ENCODE data around the gene C1orf74. TPM values are rescaled to one million over a fixed set of nuclear protein-coding genes. Genes with fewer than 3 reads are reported as not detected.

The C1orf74 gene
- 1 to 10 TPM; 2.1 to 2.8 TPM for polyA plus RNA-seq

- 2 to 3% methylated on average over 48 of the region's 48 CpGs for WGBS, 2 donors
Observed at GRCh38 chr1:209784265-209785169, at the start of gene C1orf74. Gene C1orf74 (minus strand): TSS chr1:209784559. CDS start chr1:209783634, 925 bp downstream.

GRCh38 chr1:209831615-209832014 lies 47.3 kb upstream of the C1orf74 start:
- no peaks in the 10 kb centered on the region for H3K9me3 ChIP-seq (ENCODE audit: control insufficient read depth in 2 of 2, insufficient read depth in 1 of 2, low read depth in 1 of 2, low read length in 1 of 2)
- no peak overlapping the region for H3K4me3 ChIP-seq (ENCODE audit: low read depth in 1 of 2, low read length in 2 of 2)
- H3K36me3 ChIP-seq (ENCODE audit: control insufficient read depth in 2 of 2, insufficient read depth in 2 of 2, low read length in 1 of 2), result peaks cover 8 to 21% of the 10 kb centered on the region in 2 donors
- 91 to 96% methylated on average over 1 of the region's 1 CpG for WGBS, 2 donors
- no peaks in the 10 kb centered on the region for H3K4me1 ChIP-seq (ENCODE audit: control insufficient read depth in 2 of 2, insufficient read depth in 2 of 2, low read length in 1 of 2)
- no peaks in the 10 kb centered on the region for H3K27me3 ChIP-seq (ENCODE audit: control insufficient read depth in 1 of 2, insufficient read depth in 2 of 2, low read length in 2 of 2)
- no peak overlapping the region for H3K27ac ChIP-seq (ENCODE audit: low read depth in 2 of 2, low read length in 1 of 2)

More at GRCh38 chr1:209784265-209785169, at the start of gene C1orf74:
- peak within 1 kb of the TSS; percentile 66 to 81 for H3K4me3 ChIP-seq (ENCODE audit: low read depth in 1 of 2, low read length in 2 of 2)
- no peaks in the 10 kb centered on the region for H3K9me3 ChIP-seq (ENCODE audit: control insufficient read depth in 2 of 2, insufficient read depth in 1 of 2, low read depth in 1 of 2, low read length in 1 of 2)
- H3K4me1 ChIP-seq (ENCODE audit: control insufficient read depth in 2 of 2, insufficient read depth in 2 of 2, low read length in 1 of 2), result peaks cover 0 to 3% of the 10 kb centered on the region in 2 donors
- H3K36me3 ChIP-seq (ENCODE audit: control insufficient read depth in 2 of 2, insufficient read depth in 2 of 2, low read length in 1 of 2), result peaks cover 0 to 7% of the 10 kb centered on the region in 2 donors
- peak within 1 kb of the TSS; percentile 91 to 96 for H3K27ac ChIP-seq (ENCODE audit: low read depth in 2 of 2, low read length in 1 of 2)
- H3K27me3 ChIP-seq (ENCODE audit: control insufficient read depth in 1 of 2, insufficient read depth in 2 of 2, low read length in 2 of 2), result no peaks in the 10 kb centered on the region

GRCh38 chr1:209830722-209831121 lies 46.4 kb upstream of the C1orf74 start:
- WGBS, 2 donors, result 87 to 90% methylated on average over 3 of the region's 3 CpGs
- H3K9me3 ChIP-seq (ENCODE audit: control insufficient read depth in 2 of 2, insufficient read depth in 1 of 2, low read depth in 1 of 2, low read length in 1 of 2), result no peaks in the 10 kb centered on the region
- no peaks in the 10 kb centered on the region for H3K27me3 ChIP-seq (ENCODE audit: control insufficient read depth in 1 of 2, insufficient read depth in 2 of 2, low read length in 2 of 2)
- peaks cover 8 to 21% of the 10 kb centered on the region in 2 donors for H3K36me3 ChIP-seq (ENCODE audit: control insufficient read depth in 2 of 2, insufficient read depth in 2 of 2, low read length in 1 of 2)
- no peaks in the 10 kb centered on the region for H3K4me1 ChIP-seq (ENCODE audit: control insufficient read depth in 2 of 2, insufficient read depth in 2 of 2, low read length in 1 of 2)
- H3K4me3 ChIP-seq (ENCODE audit: low read depth in 1 of 2, low read length in 2 of 2), result no peak overlapping the region
- no peak overlapping the region for H3K27ac ChIP-seq (ENCODE audit: low read depth in 2 of 2, low read length in 1 of 2)

- Histone ChIP-seq H3K36me3 (ENCODE audit: control insufficient read depth in 2 of 2, insufficient read depth in 2 of 2, low read length in 1 of 2) (peaks cover 8 to 17% of the 10 kb centered on the region in 2 donors), H3K4me3 (ENCODE audit: low read depth in 1 of 2, low read length in 2 of 2) (no peak overlapping the region), H3K9me3 (ENCODE audit: control insufficient read depth in 2 of 2, insufficient read depth in 1 of 2, low read depth in 1 of 2, low read length in 1 of 2) (no peaks in the 10 kb centered on the region), H3K27ac (ENCODE audit: low read depth in 2 of 2, low read length in 1 of 2) (no peak overlapping the region), H3K27me3 (ENCODE audit: control insufficient read depth in 1 of 2, insufficient read depth in 2 of 2, low read length in 2 of 2) (no peaks in the 10 kb centered on the region), H3K4me1 (ENCODE audit: control insufficient read depth in 2 of 2, insufficient read depth in 2 of 2, low read length in 1 of 2) (no peaks in the 10 kb centered on the region)
- WGBS, 2 donors, result 68 to 79% methylated on average over 2 of the region's 2 CpGs
Observed at GRCh38 chr1:209829716-209830115, 45.4 kb upstream of the C1orf74 start.

GRCh38 chr1:209827384-209828262 lies 43.3 kb upstream of the C1orf74 start, which contains the start of gene UTP25:
Gene UTP25 (plus strand): TSS chr1:209827972. CDS start chr1:209828064, 92 bp downstream.
- no peaks in the 10 kb centered on the region for H3K9me3 ChIP-seq (ENCODE audit: control insufficient read depth in 2 of 2, insufficient read depth in 1 of 2, low read depth in 1 of 2, low read length in 1 of 2)
- no peaks in the 10 kb centered on the region for H3K4me1 ChIP-seq (ENCODE audit: control insufficient read depth in 2 of 2, insufficient read depth in 2 of 2, low read length in 1 of 2)
- peaks cover 0 to 2% of the 10 kb centered on the region in 2 donors for H3K36me3 ChIP-seq (ENCODE audit: control insufficient read depth in 2 of 2, insufficient read depth in 2 of 2, low read length in 1 of 2)
- 17 to 19% methylated on average over 51 of the region's 51 CpGs for WGBS, 2 donors
- H3K27me3 ChIP-seq (ENCODE audit: control insufficient read depth in 1 of 2, insufficient read depth in 2 of 2, low read length in 2 of 2), result no peaks in the 10 kb centered on the region
- H3K27ac ChIP-seq (ENCODE audit: low read depth in 2 of 2, low read length in 1 of 2), result peak within 1 kb of the TSS; percentile 70 to 82
- H3K4me3 ChIP-seq (ENCODE audit: low read depth in 1 of 2, low read length in 2 of 2), result peak within 1 kb of the TSS; percentile 81 to 89

- Histone ChIP-seq H3K27ac (ENCODE audit: low read depth in 2 of 2, low read length in 1 of 2) (peak overlapping the region; percentile 81 to 86), H3K4me3 (ENCODE audit: low read depth in 1 of 2, low read length in 2 of 2) (no peak overlapping the region), H3K36me3 (ENCODE audit: control insufficient read depth in 2 of 2, insufficient read depth in 2 of 2, low read length in 1 of 2) (peaks cover 0 to 1% of the 10 kb centered on the region in 2 donors), H3K4me1 (ENCODE audit: control insufficient read depth in 2 of 2, insufficient read depth in 2 of 2, low read length in 1 of 2) (no peaks in the 10 kb centered on the region), H3K9me3 (ENCODE audit: control insufficient read depth in 2 of 2, insufficient read depth in 1 of 2, low read depth in 1 of 2, low read length in 1 of 2) (no peaks in the 10 kb centered on the region), H3K27me3 (ENCODE audit: control insufficient read depth in 1 of 2, insufficient read depth in 2 of 2, low read length in 2 of 2) (no peaks in the 10 kb centered on the region)
- 55 to 69% methylated on average over 11 of the region's 11 CpGs for WGBS, 2 donors
Observed at GRCh38 chr1:209825591-209826434, 41.5 kb upstream of the C1orf74 start.

GRCh38 chr1:209823143-209824041 lies 39.0 kb upstream of the C1orf74 start:
- Histone ChIP-seq H3K36me3 (ENCODE audit: control insufficient read depth in 2 of 2, insufficient read depth in 2 of 2, low read length in 1 of 2) (no peaks in the 10 kb centered on the region), H3K4me1 (ENCODE audit: control insufficient read depth in 2 of 2, insufficient read depth in 2 of 2, low read length in 1 of 2) (no peaks in the 10 kb centered on the region), H3K27me3 (ENCODE audit: control insufficient read depth in 1 of 2, insufficient read depth in 2 of 2, low read length in 2 of 2) (no peaks in the 10 kb centered on the region), H3K9me3 (ENCODE audit: control insufficient read depth in 2 of 2, insufficient read depth in 1 of 2, low read depth in 1 of 2, low read length in 1 of 2) (no peaks in the 10 kb centered on the region), H3K27ac (ENCODE audit: low read depth in 2 of 2, low read length in 1 of 2) (peak overlapping the region; percentile 80 to 86), H3K4me3 (ENCODE audit: low read depth in 1 of 2, low read length in 2 of 2) (no peak overlapping the region)
- 22 to 31% methylated on average over 12 of the region's 12 CpGs for WGBS, 2 donors

GRCh38 chr1:209822706-209823105 lies 38.3 kb upstream of the C1orf74 start:
- no peak overlapping the region for H3K4me3 ChIP-seq (ENCODE audit: low read depth in 1 of 2, low read length in 2 of 2)
- H3K4me1 ChIP-seq (ENCODE audit: control insufficient read depth in 2 of 2, insufficient read depth in 2 of 2, low read length in 1 of 2), result no peaks in the 10 kb centered on the region
- H3K27me3 ChIP-seq (ENCODE audit: control insufficient read depth in 1 of 2, insufficient read depth in 2 of 2, low read length in 2 of 2), result no peaks in the 10 kb centered on the region
- 53 to 64% methylated on average over 7 of the region's 7 CpGs for WGBS, 2 donors
- no peaks in the 10 kb centered on the region for H3K9me3 ChIP-seq (ENCODE audit: control insufficient read depth in 2 of 2, insufficient read depth in 1 of 2, low read depth in 1 of 2, low read length in 1 of 2)
- peak overlapping the region in 1 of 2 donors; percentile 28 for H3K27ac ChIP-seq (ENCODE audit: low read depth in 2 of 2, low read length in 1 of 2)
- no peaks in the 10 kb centered on the region for H3K36me3 ChIP-seq (ENCODE audit: control insufficient read depth in 2 of 2, insufficient read depth in 2 of 2, low read length in 1 of 2)
